Endothelial cell of umbilical vein (primary cell): ENCODE data around the gene GRM4.

Experiments
- CTCF ChIP-seq, 2 donors: IDR thresholded peaks; 1 replicate in 1 of 2; 2 replicates in 1 of 2; pipeline ENCODE4 v1.5.1; 2011; ENCODE audit warnings: low read length in 2 of 2, mild to moderate bottlenecking in 2 of 2, moderate library complexity in 2 of 2, control low read depth in 1 of 2, inconsistent platforms in 1 of 2, low read depth in 1 of 2; ENCODE audit not compliant: insufficient read depth in 1 of 2; ENCODE audit errors: extremely low read depth in 1 of 2
- EZH2 ChIP-seq: IDR thresholded peaks from 2 replicates; pipeline ENCODE4 v1.6.1; 2012; ENCODE audit warnings: borderline replicate concordance, low read depth, mild to moderate bottlenecking, moderate library complexity, low read length, inconsistent platforms; ENCODE audit not compliant: severe bottlenecking
- FOS ChIP-seq: IDR thresholded peaks from 2 replicates; pipeline ENCODE4 v1.6.1; 2011; ENCODE audit warnings: mild to moderate bottlenecking, low read length, moderate library complexity, borderline replicate concordance; ENCODE audit not compliant: insufficient read depth
- GATA2 ChIP-seq: IDR thresholded peaks from 2 replicates; pipeline ENCODE4 v1.7.0; 2011; ENCODE audit warnings: low read depth, mild to moderate bottlenecking, moderate library complexity, mixed read lengths, low read length; ENCODE audit not compliant: insufficient read length, insufficient read depth
- JUN ChIP-seq: IDR thresholded peaks from 2 replicates; pipeline ENCODE4 v1.6.1; 2011; ENCODE audit warnings: borderline replicate concordance, low read depth; ENCODE audit not compliant: insufficient read length, insufficient read depth
- MYC ChIP-seq: IDR thresholded peaks from one replicate; pipeline ENCODE4 v1.6.1; 2011; ENCODE audit warnings: mild to moderate bottlenecking, low read depth, low read length
- POLR2A ChIP-seq: IDR thresholded peaks from 2 replicates; pipeline ENCODE4 v1.6.1; 2012; ENCODE audit warnings: low read depth, mild to moderate bottlenecking, control low read depth, low read length
- POLR2AphosphoS5 ChIP-seq: IDR thresholded peaks from 2 replicates; pipeline ENCODE4 v1.6.1; 2012; ENCODE audit warnings: low read depth, mild to moderate bottlenecking, control low read depth, low read length, moderate library complexity; ENCODE audit not compliant: insufficient read depth
- TF ChIP-seq, protein P1 (sequence below): IDR thresholded peaks from 2 replicates; pipeline ENCODE4 v1.6.1; 2011; ENCODE audit not compliant: insufficient read depth, insufficient read length

- TF ChIP-seq CTCF (IDR thresholded peaks at IDR 0.05; ENCODE audit: extremely low read depth in 1 of 2, insufficient read depth in 1 of 2, low read depth in 1 of 2, low read length in 2 of 2), result no peak
- TF ChIP-seq POLR2A, result no peak
- TF ChIP-seq JUN, result no peak
- TF ChIP-seq, protein P1, sequence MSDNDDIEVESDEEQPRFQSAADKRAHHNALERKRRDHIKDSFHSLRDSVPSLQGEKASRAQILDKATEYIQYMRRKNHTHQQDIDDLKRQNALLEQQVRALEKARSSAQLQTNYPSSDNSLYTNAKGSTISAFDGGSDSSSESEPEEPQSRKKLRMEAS, result no peak
- no peak for TF ChIP-seq POLR2AphosphoS5
- no peak for TF ChIP-seq MYC
- TF ChIP-seq EZH2, result no peak
- no peak for TF ChIP-seq GATA2
- TF ChIP-seq FOS, result no peak
Observed at GRCh38 chr6:33985947-33986346, 159.9 kb downstream of the GRM4 start.
